ENCODE data around the gene RPGR. TPM values are rescaled to one million over a fixed set of nuclear protein-coding genes. Genes with fewer than 3 reads are reported as not detected.

Gene RPGR
- total RNA-seq, 1 donor from 2014 or later, result 9.2 TPM

GRCh38 chrX:38236901-38237615 lies 90.3 kb downstream of the RPGR start:
- peaks cover 20% of the 10 kb centered on the region for H3K9me3 Mint-ChIP-seq (ENCODE audit: unreplicated experiment)
- H3K4me3 Mint-ChIP-seq (ENCODE audit: unreplicated experiment), result no peak overlapping the region
- H3K36me3 Mint-ChIP-seq (ENCODE audit: unreplicated experiment), result no peaks in the 10 kb centered on the region
- H3K4me1 Mint-ChIP-seq (ENCODE audit: unreplicated experiment), result peaks cover 14% of the 10 kb centered on the region
- TF ChIP-seq, protein P1, sequence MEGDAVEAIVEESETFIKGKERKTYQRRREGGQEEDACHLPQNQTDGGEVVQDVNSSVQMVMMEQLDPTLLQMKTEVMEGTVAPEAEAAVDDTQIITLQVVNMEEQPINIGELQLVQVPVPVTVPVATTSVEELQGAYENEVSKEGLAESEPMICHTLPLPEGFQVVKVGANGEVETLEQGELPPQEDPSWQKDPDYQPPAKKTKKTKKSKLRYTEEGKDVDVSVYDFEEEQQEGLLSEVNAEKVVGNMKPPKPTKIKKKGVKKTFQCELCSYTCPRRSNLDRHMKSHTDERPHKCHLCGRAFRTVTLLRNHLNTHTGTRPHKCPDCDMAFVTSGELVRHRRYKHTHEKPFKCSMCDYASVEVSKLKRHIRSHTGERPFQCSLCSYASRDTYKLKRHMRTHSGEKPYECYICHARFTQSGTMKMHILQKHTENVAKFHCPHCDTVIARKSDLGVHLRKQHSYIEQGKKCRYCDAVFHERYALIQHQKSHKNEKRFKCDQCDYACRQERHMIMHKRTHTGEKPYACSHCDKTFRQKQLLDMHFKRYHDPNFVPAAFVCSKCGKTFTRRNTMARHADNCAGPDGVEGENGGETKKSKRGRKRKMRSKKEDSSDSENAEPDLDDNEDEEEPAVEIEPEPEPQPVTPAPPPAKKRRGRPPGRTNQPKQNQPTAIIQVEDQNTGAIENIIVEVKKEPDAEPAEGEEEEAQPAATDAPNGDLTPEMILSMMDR (IDR thresholded peaks at IDR 0.05), result no peak
- no peaks in the 10 kb centered on the region for H3K27me3 Mint-ChIP-seq (ENCODE audit: unreplicated experiment)
- DNase-seq (ENCODE audit: extremely low spot score, unreplicated experiment), result no peak
- H3K27ac Mint-ChIP-seq (ENCODE audit: unreplicated experiment), result no peak overlapping the region

- Mint-ChIP-seq H3K27ac (ENCODE audit: unreplicated experiment) (peak overlapping the region; percentile 20), H3K36me3 (ENCODE audit: unreplicated experiment) (no peaks in the 10 kb centered on the region), H3K9me3 (ENCODE audit: unreplicated experiment) (peaks cover 24% of the 10 kb centered on the region), H3K27me3 (ENCODE audit: unreplicated experiment) (no peaks in the 10 kb centered on the region), H3K4me1 (ENCODE audit: unreplicated experiment) (peaks cover 14% of the 10 kb centered on the region), H3K4me3 (ENCODE audit: unreplicated experiment) (no peak overlapping the region)
- TF ChIP-seq, protein P1 (IDR thresholded peaks at IDR 0.05), result no peak
- no peak for DNase-seq (ENCODE audit: extremely low spot score, unreplicated experiment)
Observed at GRCh38 chrX:38233891-38234667, 93.2 kb downstream of the RPGR start.

GRCh38 chrX:38232079-38232686 lies 95.1 kb downstream of the RPGR start:
- Mint-ChIP-seq H3K4me3 (ENCODE audit: unreplicated experiment) (no peak overlapping the region), H3K27ac (ENCODE audit: unreplicated experiment) (no peak overlapping the region), H3K9me3 (ENCODE audit: unreplicated experiment) (peaks cover 24% of the 10 kb centered on the region), H3K36me3 (ENCODE audit: unreplicated experiment) (no peaks in the 10 kb centered on the region), H3K4me1 (ENCODE audit: unreplicated experiment) (peaks cover 14% of the 10 kb centered on the region), H3K27me3 (ENCODE audit: unreplicated experiment) (no peaks in the 10 kb centered on the region)
- TF ChIP-seq, protein P1 (IDR thresholded peaks at IDR 0.05), result no peak
- no peak for DNase-seq (ENCODE audit: extremely low spot score, unreplicated experiment)

- TF ChIP-seq, protein P1 (IDR thresholded peaks at IDR 0.05), result no peak
- Mint-ChIP-seq H3K4me1 (ENCODE audit: unreplicated experiment) (peaks cover 4% of the 10 kb centered on the region), H3K9me3 (ENCODE audit: unreplicated experiment) (peaks cover 8% of the 10 kb centered on the region), H3K27ac (ENCODE audit: unreplicated experiment) (no peak overlapping the region), H3K27me3 (ENCODE audit: unreplicated experiment) (no peaks in the 10 kb centered on the region), H3K36me3 (ENCODE audit: unreplicated experiment) (no peaks in the 10 kb centered on the region), H3K4me3 (ENCODE audit: unreplicated experiment) (no peak overlapping the region)
- DNase-seq (ENCODE audit: extremely low spot score, unreplicated experiment), result no peak
Observed at GRCh38 chrX:38225093-38225492, 102.2 kb downstream of the RPGR start.

DNA sequence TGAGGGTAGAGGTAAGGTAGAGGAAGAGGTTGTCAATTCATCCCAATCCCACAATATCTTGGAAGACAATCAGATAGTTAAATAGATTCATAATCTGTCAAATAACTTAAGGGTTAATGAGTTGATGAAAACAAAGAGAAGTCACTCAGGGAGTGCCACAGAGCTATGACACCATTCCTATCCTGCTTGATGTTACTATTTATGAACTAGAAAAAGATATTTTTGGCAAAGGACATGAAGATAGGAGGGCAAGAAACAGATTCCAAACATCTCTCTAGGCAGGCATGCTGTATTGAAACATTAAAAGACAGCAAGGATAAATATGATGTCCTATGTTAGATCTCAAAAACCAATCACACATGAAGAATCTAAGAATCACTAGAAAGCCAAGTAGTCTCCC lies 103.1 kb downstream of the RPGR start:
- Mint-ChIP-seq H3K36me3 (ENCODE audit: unreplicated experiment) (no peaks in the 10 kb centered on the region), H3K9me3 (ENCODE audit: unreplicated experiment) (peaks cover 5% of the 10 kb centered on the region), H3K27me3 (ENCODE audit: unreplicated experiment) (no peaks in the 10 kb centered on the region), H3K27ac (ENCODE audit: unreplicated experiment) (no peak overlapping the region), H3K4me3 (ENCODE audit: unreplicated experiment) (no peak overlapping the region), H3K4me1 (ENCODE audit: unreplicated experiment) (peaks cover 7% of the 10 kb centered on the region)
- DNase-seq (ENCODE audit: extremely low spot score, unreplicated experiment), result no peak
- TF ChIP-seq, protein P1 (IDR thresholded peaks at IDR 0.05), result no peak

Data from osteocyte (in vitro differentiated cells).